GM21360 (cell line): ENCODE results near the gene ABLIM2.

Source experiments
- ATAC-seq: cut with Tn5 transposase; IDR thresholded peaks from one replicate; pipeline ENCODE4 v1.9.1; 2021; ENCODE audit warnings: mild to moderate bottlenecking, moderate library complexity; ENCODE audit not compliant: unreplicated experiment

ABLIM2 gene

DNA sequence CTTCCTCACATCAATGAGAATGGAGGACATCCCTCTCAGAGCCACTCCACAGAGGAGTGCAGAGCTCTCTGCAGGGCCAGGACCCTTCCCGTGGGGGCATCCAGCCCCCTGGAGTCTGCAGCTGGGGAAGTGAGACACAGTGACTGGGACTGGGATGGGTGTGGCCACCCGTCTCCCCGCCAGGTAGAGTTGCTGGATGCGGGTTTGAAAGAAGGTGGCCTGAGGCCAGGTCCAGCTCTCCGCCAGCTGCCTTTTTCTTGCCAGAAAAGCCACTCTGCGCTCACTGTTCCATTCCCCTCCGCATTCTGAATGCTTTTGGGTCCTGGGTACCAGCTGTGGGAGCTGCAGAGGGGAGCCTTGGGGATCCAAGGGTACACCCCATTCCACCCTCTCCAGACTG, 82.6 kb downstream of the ABLIM2 start:
- no peak for ATAC-seq

DNA sequence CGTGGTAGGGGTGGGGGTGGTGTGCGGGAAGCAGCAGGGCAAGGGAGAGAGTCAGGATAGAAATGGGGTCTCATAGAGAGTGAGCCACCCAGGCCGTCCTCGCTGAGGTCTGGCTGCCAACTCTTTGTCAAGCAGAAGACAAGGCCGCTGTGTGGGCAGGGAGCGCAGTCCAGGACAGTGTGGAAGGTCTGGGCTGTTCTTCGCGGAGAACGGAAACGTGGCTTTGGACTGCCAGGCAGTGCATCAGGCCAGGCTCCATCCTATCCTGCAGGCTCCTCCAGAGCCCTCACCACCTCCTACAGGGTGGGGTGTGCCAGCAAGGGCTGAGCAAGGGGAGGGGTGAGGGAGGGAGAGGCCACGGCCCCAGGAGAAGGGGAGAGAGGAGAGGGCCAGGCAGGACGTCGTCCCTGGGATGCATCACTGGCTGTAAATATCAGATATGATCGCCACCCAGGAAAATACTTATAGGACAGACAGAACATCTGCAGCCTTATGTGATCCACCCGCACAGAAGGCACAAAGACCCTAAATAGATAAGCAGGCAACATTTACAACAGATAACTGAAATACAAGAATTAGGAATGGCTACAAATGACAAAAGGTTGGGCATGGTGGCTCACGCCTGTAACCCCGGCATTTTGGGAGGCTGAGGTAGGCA, 85.3 kb downstream of the ABLIM2 start:
- no peak for ATAC-seq

DNA sequence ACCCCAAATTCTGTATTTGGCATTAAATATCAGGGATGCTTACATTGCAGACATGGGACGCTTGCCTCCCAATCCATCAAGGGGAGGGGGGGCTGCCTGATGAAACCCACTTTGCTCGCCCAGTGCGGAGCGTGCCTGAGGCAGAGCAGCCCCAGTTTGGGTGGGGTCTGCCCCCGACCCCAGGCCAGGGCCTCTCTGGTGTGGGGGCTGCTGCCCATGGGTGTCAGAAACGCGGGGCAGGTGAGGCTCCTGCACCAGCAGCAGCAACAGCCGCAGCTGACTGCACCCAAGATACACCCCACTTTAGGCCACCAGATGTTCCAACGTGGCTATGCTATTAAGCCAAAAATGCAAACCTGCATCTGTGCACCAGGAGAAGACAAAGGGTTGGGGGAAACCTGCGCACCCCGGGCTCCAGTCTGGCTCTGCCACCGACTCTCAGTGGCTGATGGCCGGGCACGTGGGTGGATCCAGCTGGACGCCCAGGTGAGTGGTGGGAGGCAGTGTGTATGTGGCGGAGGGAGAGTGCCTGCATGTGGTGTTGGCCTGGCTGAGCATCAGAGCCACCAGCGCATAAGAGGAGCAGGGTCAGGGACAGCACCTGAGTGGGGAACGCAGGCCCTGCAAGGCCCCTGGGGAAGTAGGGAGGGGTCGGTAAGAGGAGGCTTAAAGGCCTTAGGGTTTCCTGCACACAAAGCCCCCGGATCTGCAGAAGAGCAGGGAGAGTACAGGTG, 86.2 kb downstream of the ABLIM2 start:
- no peak for ATAC-seq

DNA sequence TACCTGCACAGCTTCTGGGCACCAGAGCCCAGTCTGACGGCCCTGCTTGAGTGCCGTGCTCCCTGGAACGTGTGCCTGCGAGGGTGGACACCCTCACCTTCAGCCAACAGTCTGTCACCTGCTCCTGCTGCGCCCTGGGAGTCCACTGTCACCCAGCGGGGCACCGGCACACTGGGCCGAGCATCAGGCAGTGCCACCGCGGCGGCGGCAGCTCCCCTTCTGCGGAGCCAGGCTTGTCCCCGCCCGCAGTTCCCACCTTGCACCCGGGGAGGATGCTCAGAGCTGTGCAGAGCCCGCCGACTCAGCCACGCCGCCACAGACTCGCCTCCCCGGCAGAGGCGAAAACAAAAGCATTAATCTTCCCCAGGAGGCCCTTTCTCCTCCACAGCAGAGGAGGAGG, 86.8 kb downstream of the ABLIM2 start:
- ATAC-seq = no peak

DNA sequence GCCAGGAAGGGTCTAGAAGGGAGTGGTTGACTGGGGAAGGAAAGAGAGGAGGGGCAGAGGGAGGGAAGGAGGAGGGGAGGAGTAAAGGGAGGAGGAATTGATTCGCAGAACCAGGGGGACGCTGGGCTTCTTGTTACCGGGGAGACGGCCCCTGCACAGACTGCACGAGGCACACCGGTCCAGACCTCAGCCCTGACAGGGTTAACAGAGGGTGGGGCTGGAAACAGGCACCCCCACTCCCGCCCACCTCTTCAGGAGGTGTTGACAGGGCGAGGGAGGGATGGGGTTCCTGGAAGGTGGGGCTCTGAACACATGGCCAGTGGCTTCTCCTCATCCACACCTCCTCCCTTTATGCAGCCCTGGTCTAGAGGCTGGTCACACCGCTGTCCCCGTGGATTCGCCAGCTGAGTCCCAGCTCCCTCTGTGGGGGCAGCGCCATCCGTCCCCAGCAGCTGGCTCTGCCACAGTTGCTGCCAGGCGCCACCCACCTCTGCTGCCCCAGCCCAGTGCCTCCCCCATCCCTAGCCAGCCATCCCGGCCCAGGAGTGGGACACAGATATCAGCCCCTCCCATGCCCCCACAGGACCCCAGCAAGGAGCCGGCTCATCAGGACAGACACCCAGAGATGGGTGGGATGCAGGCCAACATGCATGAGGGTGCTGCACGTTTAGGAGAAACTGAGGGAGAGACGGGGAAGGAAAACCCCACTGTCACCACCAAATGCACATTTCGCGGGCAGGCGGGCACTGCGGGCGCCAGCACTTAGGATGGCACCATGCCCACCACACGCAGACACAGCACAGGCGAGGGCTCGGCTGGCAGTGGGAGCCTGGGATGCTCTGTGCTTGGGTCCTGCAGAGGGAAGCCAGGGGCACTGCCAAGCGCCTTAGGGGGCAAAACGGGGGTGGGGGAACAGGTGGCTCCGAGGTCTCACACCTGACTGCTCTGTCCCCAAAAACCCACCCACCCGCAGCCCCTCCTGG, 87.6 kb downstream of the ABLIM2 start:
- no peak for ATAC-seq

DNA sequence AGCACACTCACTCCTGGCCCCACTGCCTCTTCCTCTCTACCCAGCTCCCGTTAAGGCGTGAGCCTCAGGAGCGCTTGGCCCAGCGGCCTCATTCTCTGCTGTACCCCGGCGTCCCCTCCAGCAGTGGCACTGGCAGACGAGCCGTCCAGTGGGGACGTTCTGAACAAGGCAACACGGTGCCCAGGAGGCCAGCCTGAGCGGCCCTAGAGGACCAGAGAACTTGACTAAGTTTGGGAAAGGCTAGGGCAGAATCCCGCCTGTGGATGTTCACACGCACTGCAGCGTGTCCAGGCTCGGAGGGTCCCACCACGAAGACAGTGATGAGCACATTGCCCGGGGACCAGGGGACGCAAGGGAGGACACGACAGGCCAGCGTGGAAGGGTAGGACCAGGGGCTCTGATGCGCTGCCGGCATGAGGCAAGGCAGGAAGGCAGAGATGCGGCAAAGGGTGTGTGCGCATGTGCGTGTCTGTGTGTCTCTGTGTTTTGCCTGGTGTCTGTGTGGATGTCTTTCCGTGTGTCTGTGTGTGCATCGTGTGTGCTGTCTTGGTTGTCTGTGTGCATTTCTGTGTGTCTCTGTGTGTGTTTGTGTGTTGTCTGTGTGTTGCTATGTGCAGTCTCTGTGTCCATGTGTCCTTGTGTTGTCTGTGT, 89.4 kb downstream of the ABLIM2 start:
- no peak for ATAC-seq

DNA sequence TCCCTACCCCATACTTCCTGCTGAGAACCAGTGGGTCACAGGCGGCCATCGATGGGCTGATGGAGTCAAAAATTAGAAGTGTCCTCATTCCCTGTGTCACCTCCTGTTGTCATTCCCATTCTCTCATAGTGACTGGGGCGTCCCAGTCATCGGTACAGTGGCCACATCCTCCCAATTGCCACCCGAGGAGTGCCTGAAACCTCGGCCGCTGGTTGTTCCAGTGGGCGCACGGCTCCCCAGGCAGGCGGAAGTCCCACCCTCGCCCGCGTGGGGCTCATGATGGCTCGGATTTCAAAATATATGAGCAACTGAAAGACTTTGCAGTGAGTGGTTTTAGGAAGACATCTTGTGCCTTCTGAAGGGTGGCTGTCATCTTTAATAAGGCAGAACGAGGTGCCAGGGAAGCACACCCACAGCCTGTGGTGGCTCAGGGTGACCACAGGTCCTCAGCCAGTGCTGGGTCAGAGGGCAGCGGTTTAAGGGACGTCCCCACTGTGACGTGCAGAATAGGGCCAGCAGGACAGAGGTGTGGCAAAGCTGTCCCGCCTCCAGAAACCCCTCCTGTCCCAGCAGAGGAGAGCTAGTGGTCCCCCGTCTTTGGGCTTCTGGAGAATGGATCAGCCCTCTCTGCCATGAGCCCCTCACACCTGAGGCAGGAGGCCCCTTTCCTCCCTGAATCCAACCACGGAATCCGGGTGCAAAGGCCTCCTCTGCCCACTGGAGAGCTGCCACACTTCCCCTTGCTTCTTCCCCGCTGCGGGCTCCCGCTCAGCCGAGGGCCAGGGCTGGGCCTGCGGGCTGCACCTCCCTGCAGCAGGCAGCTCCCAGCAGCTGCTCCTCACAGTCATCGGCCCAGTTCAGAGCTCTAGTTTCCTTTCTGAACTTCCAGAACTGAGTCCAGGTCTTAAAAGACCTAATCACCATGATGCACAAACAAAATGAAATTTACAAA, 90.4 kb downstream of the ABLIM2 start:
- ATAC-seq = no peak

DNA sequence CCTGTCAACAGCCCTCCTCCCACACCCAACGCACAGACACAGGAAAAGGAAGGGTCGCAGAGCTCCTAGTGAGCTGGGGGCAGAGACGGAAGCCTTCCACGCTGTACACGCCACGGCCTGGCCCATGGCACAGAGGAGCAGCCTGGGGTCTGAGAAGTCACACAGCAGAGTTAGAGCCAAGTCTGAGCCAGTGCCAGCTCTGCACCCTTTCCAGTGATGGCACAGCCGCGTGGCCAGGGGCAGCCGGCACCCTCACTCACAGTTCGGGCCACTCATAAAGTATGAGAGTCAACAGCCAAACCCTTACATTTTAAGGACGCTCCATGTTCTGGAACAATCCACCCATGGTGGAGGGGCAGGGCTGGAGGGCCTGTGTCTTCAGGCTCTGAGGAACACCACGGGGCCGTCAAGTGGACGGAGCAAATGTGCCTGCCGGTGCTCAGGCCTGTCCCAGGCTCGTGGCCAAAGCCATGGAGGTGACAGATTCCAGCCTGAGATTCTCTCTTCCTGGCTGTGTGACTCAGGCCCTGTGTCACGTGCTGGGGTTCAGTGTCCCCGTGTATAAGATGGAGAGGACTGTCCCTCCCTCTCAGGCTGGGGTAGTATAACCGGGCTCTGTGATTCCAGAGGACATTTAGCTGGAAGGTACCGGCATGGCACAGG, 91.2 kb downstream of the ABLIM2 start:
- ATAC-seq = no peak

DNA sequence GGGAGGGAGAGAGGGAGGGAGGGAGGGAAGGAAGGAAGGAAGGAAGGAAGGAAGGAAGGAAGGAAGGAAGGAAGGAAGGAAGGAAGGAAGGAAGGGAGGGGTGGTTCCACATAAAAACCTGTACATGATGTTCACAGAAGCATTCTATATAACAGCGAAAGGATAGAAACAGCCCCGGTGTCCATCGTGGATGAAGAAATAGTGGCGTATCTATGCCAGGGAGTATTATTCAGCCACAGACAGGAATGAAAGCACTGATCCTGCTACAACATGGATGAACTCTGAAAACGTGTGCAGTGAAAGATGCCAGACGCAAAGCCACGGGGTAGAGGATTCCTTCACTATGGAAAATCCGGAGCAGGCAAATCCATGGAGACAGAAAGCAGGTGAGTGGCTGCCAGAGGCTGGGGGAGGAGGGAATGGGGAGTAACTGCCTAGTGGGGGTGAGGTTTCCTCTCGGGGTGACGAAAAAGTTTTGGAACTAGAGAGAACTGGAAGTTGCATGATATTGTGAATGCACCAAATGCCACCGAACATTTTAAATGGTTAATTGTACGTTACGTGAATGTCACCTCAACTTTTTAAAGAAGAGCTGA, 92.2 kb downstream of the ABLIM2 start:
- no peak for ATAC-seq

DNA sequence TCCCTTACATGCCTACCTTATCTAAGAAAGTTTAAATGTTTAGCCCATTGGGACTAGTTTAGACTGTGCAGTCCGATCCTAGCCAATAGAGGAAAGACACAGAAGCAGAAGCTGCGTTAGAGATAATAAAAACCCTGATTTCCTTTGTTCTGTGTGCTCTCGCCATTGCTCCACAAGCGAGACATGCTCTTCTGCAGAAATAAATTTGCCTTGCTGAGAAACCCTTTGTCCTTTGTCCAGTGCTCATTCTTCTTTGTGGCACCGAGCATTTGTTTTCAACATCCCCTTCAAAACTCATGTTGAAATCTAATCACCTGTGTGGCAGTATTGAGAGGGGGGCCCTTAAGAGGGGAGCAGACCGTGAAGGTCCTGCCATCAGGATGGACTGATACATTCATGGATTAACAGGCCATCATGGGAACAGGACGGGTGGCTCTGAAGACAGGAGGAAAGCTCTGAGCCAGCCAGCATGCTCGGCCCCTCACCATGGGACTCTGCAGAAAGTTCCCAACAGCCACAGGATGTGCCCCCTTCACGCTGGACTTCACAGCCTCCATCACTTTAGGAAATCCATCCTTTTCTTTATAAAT, 94.5 kb downstream of the ABLIM2 start:
- no peak for ATAC-seq

DNA sequence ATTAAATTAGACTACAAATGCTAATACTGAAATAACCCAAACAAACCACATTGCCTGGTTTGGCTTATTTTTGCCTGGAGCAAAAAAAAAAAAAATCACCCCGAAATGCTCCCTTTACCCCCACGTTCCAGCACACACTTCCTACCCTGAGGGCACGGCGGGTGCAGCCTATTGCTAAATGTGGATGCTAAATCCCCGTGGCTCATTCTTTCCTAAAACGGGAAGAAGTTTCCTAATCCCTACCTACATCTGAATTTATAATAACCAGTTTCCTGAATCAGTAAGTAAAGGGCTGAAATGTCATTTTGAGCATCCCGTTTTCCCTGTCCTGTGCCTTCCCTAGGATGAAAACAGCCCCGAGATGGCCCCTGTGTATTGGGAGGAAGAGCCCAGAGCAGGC, 97.0 kb downstream of the ABLIM2 start:
- no peak for ATAC-seq

DNA sequence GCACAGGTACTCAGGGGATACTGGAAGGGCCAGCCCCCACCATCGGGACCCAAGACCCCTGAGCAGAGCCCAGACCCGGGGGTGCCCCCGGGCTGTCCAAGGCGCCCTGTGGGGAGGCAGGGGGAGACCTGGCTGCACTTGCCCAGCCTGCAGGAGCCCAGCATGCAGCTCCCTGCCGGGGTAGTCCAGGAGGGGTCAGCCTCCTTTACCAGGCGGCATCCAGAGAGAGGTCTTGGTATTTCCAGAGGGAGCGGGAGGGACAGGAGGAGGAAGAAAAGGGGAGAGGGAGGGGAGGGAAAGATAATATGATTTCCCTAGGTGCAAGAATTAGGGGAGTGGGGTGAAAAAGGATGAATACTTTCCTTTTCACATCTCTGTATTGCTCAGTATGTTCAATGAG, 97.5 kb downstream of the ABLIM2 start:
- ATAC-seq = no peak

DNA sequence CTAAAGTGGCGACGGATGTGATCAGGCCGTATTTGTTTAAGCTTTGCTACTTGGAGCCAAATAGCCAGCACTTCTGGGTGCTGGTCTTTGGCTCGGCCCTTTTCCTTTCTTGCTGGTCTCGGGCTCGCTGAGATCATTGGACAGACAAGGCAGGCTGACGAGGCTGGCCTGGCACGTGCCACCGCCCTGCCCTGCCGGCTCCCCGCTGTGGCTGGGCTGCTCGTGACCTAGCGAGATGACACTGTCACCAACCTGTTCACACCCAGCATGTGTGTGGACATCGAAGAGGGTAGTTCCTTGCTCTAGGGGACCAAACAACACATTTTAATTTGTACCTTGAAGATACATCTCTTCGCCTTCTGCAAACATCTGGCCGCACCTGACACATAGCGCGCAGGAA, 98.0 kb downstream of the ABLIM2 start:
- no peak for ATAC-seq

DNA sequence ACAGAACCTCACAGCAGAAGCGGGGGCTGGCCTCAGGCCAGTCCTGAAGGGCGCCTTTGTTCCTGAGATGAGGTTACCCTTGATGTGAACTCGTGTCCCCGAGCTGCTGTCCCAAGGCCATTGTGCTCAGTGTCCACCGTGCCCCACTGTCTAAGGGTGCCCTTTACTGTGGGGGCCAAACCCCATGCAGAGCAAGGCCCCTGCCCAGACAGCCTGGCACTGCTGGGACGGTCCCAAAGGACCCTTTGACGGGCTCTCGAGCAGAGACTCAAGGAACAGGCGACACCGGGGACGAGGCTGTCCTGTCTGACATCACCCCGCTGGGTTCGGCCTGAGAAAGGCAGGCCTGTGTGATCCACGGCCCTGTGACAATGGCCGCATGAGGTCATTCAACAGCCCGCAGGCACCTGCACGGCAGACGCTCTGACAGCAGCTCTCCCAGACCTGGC, 100.6 kb downstream of the ABLIM2 start:
- no peak for ATAC-seq

DNA sequence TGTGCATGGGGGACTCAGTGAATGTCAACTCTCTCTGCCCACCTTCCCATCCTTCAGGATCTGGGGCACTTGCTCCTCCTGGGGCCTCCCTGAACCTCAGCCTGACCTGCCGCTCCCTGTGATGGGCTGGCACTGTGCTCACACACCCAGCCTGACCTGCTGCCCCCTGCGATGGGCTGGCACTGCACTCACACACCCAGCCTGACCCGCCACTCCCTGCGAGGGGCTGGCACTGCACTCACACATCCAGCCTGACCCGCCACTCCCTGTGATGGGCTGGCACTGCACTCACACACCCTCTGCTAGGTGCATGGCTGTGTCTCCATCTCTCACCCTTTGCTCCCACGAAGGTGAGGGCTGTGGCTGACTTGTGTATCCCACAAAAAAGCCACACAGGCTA, 103.4 kb downstream of the ABLIM2 start:
- no peak for ATAC-seq

DNA sequence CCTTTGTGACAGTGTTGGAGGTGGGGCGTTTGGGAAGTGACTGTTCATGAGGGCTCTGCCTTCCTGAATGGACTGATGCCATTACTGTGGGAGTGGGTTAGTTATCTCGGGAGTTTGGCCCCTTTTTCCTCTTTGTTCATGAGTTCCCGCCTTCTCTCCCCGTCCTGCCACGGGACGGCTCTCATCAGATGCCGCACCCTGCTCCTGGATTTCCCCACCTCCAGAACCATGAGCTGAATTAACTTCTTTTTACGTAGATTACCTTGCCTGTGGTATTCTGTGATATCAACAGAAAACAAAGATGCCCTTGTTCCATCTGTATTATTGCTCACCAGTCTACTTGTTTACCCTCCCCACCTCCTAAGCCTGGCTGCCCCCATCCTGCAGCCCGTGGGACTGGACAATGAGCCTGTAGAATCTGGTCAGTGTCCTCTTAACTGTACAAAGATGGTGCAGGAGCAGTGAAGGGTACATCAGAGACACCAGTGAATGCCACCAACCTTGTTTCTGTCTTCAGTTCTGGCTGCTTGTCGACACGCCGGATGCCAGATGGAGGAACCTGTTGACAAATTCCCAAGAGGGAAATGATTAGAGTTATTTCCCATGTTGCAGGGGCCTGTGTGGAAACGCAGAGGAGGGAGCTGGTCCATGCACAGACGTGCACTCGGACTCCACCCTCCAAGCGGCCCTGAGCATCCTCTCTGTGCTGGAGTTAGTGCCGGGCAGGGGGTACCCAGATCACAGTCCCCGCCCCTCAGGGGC, 104.7 kb downstream of the ABLIM2 start:
- no peak for ATAC-seq

DNA sequence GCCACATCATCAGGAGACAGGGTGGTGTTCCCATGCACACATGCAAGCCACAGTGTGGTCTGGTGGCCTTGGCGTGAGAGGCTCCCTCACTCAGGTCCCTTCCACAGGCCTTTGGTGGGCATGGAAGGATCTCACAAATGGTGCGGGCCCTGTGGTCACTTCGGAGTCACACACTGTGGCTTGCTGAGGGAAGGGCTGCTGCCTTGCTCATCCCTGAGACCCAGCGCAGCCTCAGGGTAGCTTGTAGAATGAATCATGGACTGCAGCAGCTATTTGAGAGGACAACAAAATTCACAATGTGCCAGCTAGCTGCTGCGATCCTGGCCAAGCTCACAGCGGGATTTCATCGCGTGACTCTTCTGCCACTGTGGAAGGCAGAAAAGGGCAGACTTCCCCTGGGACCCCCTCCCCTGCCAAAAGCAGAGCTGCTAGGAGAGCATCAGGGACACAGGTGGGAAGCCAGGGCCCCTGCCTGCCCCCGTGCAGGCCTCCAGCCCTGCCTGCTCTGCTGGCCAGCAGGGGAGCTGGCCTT, 106.4 kb downstream of the ABLIM2 start:
- ATAC-seq = no peak

DNA sequence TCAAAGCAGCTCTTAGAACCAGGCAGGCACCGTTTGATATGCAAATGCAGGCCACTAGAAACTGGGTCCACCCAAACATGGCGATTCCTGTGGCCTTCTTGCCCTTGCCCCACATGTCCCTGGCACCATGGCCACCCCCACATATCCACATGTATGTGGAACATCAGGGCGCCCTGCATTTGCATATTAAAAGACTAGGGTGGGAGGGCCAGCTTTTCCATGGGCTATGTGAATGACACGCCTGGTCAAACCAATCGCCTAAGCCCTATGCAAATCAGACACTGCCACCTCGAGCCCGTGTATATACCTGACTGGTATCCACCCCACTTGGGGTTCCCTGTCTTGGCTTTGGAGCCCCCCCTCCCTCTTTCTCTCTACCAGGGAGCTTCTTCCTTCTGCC, 107.0 kb downstream of the ABLIM2 start:
- no peak for ATAC-seq
